Nucleus accumbens (tissue), 56 donors: ENCODE measurements around the gene RNASEL.

Source experiments
- DNase-seq, 56 donors: peaks; one replicate each; lab custom pipeline; 2025; lab: John Stamatoyannopoulos, UW

RNASEL gene

DNA sequence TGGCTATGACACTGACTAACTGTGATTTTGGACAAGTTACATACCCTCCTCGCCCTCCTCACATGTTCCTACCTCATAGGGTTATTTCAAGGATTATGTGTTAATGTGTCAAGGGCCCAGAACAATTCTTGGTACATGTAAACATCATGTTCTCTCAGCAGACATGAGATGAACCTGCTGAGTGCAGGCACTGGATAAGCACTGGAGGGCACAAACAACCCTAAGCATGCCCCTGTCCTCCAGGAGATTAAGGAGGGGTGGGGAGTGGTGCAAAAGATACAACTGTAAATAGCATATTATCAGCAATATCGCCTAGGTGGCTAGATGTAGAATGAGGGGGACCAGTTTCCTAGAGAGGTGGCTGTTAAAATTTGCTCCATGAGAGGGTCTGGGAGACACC is 32.9 kb upstream of the RNASEL start:
- no peak for DNase-seq

DNA sequence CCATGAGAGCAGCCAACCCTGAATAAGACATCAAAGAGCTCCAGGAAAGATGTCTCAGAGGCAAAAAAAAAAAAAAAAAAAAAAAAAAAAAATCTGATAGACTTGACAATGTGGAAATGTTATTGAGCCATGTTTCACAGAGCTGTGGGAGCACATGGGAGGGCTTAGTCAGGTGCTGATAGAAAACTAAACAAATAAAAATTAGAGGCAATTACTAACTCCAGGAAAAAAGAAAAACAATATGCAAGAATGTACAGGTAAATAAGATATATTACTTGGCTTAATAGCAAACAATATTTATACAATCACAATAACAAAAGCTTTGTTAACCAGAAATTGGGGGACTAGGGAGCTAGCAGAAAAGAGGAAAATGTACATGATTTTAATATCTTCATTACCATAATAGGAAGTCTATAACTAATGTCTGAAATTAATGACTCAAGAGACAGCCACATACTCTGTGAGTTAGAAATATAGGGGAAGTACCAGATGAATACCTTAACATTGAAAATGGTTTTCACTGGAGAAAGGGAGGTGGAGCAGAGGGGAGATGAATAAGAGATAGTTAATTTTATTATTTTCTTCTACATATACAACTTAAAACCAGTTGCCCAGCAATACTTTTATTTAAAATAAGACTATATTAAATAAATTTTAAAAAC is 32.0 kb upstream of the RNASEL start:
- no peak for DNase-seq

DNA sequence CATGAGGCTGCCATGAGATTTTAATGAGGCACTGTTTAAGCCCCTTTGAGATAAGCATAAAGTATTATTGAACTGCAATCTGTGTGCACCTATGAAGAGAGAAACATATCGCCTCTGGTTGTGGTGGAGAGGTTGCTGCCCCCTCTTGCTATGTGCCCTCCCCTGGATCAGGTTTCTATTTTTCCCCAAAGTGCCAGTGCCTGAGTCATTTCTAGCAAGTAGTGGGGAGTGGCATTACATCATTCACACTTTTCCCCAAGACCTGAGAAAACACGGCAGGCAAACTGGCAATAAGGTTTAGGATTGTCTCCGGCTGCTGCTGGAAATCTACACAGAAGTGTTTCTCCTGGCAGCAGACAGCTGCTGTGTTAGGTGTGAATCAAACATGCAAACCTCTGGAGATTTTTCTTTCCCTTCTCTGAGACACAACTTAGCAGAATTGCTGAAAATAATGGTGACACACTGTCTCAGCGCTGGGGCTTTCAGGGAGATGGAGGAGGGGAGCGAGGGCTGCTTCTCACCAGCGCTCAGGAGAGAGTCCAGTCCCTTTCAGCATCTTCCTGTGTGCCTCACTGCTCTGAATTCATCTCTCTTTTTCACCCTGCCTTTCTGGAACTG is 28.8 kb upstream of the RNASEL start:
- DNase-seq: peak in 5 of 56 donors; percentile 10 to 54 (median 23)

DNA sequence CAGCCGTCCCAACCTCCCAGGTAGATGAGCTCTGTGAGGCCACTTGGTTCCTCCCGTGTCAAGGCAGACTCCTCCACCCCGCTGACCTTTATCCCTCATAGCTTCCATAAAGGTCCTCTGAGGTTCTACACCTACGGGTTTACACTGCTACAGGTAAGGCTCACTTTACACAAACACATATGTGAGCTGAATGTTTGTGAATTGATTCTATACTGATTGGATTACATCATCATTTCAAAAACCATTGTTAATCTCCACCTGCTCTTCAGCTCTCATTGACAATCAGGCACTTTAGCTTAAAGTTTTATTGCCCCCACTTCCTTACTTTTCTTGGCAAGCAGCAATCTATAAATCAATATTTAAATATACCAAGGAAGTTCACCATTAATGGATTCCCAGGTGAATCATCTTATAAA is 28.0 kb upstream of the RNASEL start:
- DNase-seq: no peak

DNA sequence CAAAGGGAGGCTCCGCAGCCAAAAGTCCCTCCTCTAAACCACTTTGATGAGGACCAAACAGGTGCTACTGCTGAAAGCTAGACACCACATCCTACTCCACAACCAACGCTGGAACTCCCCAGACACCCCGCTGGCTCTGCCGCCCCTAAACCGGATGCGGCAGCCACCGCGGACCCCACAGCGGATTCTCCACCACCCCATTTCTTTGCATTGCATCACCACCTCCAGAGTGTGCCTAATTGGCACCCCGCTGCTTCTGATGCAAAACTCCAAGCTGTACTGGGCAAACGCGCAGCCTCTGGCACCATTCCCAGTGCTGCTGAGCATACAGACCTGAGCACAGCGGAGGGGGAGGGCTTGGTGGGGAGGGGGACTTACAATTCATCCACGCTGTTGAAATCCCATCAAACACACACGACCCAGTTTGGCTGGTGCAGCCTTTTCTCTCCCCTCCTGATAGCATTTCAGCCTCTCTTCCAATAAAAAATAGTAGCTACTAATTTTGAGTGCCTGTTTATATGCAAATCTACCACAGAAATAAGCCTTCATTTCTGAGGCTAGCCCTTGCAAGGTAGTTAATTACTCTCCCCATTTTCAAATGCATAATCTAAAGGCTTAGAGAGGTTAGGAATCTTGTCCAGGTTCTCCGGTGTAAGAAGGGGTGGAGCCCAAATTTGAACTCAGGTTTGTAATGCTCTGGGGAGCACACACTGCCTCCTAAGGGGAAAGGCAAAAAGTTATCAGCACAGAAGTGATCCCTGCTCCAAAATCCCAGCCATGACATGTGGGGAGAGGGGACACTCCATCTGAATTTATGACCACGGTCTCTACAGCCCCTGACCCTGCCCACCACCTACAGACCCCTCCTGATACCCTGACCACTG is 27.3 kb upstream of the RNASEL start:
- DNase-seq: peak in 47 of 56 donors; percentile 13 to 86 (median 50)

DNA sequence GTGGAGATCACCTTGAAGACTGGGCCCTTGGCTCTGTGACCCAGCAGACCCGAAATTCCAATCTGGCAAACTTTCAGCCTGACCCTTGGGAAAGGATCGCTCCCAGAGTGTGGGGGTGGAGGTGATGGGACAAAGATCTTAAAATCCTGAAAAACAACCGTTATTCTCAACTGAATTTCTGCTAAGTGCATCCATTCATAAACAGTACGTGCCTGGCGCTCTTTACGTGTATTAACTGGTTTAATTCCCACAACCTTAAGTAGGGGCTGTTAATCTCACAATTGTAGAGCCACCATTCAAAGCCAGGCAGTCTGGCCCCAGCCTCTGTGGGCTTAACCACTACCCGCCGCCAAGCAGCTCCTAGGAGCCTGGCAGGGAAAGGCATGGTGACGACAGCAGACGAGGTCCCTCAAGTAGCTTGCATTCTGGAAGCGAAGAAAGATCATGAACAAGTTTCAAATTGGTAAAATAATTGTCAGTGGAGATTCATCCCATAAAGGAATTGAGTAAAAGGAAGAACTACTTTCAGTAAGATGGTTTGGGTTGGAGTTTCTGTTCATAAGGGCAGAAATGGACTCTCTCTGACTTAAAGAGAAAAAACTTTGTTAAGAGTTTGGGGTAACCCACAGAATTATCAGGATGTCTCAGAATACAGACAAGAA is 26.5 kb upstream of the RNASEL start:
- peak in 38 of 56 donors; percentile 9 to 79 (median 47) for DNase-seq

DNA sequence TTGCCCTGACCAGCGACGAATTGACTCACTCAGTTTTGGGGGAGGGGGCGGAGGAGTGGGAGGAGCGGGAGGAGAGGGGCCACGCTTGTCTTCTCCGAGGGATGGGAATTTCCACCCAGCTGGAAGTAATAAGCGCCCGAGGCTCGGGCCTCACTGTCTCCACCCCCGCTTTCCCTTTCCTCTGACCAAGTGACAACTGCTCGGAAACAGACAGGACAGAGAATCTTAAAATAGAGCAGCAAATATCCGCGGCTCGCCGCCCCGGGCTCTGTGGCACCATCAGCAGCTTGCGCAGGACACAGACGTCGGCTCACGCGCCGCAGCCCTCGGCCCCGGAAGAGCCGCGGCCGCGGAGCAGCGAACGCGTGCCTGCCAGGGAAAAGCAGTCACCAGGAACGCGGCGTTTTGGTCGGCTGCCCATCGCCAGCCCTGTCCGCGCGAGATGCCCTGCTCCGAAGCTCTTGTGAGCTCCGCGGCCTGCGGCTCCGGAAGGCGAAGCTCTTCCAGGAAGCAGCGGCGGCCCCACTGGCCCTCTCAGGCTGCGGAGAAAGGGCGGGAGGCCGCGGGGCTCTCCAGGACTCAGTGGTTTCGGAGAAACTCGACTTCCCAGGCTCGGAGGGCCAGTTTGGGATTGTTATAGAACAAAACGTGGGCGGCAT is 25.9 kb upstream of the RNASEL start:
- peak in 48 of 56 donors; percentile 23 to 79 (median 55) for DNase-seq

DNA sequence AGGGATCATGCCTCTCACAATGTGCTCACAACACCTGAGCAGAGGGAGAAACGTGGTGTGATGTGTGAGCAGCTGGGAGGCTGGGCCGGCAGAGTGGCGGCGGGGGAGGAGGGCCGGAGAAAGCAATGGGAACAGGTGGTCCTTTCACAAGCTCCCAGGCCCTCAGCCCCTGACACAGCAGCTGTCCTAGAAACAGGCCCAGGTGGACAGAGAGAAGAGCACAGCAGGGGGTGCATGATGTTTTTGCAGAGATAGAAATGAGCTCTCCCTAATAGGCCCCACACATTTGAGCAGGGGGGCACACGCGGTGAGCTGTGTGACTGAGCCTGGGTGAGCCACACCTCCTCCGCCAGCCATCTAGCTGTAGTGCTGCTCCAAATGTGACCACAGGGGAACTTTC is 22.7 kb upstream of the RNASEL start:
- no peak for DNase-seq

DNA sequence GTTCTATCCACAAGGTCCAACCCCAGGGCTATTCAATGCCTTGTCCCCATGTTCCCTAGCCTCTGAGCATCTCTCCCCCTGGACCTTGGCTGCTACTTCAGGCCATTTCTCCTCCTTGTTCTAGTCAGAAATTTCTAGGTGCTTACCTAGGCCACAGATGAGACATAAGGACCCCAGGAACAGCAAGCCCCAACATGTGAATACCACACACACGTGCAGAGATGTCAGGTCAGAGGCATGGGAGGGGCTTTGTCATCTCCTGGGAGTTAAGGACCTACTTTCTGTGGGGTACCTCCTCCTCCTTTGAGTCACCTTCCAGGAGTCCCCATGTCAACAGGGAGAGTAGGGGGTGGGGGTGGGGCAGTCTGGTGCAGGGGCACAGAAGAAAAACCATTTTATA is 22.3 kb upstream of the RNASEL start:
- DNase-seq: no peak

DNA sequence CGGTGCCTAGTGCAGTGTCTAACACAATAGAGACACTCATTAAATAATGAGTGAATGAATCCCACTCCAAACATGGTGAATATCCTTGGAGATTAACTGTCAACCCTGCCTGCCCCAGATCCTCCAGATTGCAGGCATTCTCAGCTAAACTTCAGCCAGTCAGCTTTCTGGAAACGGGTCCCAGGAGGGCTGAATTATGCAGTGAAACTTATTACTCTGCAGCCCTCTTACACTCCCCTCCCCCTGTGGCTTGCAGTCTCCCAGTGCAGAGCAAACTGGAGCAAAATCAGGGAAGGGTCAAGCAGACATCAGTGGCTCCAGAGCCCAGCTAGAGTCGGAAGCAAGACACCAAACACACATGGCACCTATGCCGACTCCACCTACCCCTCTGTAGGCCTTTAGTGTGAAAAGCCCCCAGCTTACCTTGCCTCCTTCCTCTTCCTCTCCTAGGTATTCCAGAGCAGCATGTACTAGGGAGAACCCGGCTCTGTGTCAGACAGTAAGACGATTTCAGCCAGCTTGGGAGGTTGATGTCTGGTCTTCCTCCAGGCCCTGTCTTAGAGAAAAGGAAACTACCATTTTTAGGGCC is 21.6 kb upstream of the RNASEL start:
- DNase-seq: no peak

DNA sequence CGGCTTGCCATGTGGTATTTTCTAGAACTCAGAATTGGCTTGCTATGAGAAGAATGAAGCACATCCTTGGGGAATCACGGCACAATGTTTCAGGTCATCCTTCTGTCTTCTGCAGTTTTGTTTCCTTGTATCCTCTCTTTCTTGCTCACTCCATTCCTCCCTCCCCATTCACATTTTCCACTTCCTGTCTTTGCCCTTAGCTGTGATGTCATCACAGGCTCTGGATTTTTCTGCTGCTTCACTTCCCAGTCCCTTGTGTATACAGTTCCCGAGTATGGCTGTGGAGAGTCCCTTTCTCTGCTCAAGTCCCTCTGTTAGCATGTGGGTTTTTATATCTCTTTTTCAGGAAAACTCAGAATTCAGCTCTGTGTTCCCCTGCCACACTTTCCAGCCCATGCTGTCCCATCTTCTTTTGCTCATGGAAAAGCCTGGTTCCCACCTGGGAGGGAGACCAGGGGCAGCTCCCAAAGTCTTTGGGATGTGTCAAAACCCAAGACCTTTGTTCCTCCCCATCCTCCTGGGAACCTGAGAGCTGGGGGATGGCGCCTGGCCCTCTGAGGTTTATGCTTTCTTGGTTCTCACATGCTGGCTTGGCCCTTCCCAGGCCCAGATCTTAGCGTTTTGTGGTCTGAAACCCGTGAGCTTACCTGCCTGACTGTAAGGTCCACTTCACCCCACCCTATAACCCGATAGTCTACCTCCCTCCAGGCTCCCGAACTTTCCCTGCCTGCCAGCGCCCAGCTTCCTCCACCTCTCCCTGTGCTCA is 20.0 kb upstream of the RNASEL start:
- no peak for DNase-seq

DNA sequence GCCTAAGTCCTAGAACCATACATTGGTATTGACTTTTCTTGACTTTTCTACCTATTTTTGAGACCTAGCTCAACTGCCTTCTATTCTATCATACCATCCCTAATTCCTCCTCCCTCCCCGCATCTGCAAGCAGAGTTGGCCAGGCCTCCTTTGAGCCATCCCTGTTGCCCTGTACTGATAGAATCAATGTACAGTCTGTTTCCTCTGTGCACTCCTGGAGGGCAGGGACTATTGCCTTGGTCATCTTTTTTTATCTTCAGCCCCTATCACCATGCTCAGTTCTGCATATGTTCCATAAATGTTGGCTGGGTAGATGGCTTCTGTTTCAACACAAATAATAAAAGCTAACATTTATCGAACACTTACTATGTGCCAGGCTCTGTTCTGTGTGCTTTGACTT is 19.2 kb upstream of the RNASEL start:
- DNase-seq: no peak

DNA sequence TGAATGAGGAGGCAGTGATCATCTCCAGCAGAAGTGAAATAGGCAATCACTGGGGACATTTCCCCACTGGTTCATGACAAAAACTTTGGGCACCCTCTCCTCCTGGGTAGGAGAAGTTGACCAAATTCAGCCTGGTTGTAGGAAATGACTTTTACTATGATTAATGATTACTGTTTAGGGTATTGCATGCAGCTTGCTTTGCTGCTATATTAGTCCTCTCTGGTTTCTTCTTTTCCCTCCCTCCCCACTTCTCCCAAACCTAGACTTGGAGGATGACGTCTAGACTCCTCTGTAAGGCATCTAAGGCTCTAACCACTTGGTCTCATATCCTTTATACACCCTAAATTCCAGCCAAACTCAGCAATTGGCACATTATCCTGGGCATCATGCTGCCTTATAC is 18.5 kb upstream of the RNASEL start:
- no peak for DNase-seq

DNA sequence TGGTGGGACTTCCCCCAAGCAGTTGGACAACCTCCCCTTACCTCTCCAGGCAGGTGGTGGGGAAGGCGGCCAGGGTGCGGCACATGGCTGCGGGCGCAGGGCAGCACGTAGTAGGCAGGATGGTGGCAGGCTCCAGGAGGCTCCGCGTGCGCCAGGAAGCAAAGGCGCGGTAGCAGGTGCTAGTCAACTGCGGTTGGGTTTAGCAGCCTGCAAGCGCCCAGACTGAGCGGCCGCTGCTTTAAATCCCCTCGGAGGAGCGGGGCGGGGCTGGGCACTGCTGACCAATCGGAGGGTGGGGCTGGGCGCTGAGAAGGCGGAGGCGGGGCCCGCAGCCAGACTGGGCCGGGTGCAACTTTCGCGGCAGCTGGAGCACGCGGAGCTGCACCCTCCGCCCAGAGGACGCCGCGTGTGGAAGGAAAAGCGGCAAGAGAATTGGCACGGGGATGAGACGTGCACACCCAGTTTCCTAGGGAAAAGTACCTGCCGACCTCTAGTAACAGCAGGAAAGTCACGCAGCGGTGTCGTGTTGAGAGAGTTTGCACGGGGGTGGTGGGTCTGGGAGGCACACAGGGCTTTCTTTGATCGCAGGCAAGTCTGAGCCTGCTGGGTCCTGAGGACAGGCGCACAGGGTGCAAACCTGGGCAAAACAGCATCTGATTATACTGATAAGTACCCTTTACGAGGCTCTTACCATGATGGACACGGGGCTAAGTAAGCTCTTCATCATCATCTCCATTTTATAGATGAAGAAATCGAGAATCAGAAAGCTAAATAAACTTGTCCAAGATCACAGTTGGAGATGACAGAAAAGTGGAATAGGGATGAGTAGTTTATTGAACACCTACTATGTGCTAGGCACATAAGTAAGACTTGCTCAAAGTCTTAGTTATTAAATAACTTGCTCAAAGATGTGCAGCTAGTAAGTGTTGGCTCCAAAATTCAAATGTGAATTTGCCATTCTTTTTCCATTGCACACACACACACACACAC is 15.4 kb upstream of the RNASEL start, which contains the start of gene RGS16:
Gene RGS16, minus strand, starts transcription at position 215 of the 990 bp plus-strand sequence. Its CDS starts 130 bp downstream, at position 85.
- DNase-seq: peak; percentile 30 to 92 (median 78)

DNA sequence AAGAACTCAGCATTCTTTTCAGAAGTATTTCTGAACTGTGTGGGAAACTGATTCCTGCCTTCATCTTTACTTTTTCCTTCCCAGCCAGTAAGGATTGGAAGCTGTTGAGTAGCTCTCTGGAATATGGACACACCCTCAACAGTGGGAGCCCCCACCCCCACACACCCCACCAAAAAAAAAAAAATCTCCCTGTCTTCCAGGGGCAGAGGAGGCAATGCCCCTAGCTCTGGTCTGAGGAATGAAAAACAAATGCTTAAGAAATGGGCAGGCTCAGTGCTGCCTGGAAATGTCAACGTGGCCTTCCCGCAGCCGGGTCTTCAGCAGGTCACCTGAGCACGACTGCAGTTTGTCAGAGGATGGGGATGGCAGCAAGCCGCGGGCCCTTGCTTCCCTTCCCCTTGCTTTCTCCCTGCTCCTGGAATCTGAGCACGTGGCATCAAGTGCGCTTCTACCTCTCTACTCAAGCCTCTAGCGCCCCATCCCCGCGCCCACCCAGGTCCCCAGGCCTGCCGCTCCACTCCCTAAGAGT is 14.7 kb upstream of the RNASEL start:
- peak in 2 of 56 donors; percentile 47 to 50 for DNase-seq

DNA sequence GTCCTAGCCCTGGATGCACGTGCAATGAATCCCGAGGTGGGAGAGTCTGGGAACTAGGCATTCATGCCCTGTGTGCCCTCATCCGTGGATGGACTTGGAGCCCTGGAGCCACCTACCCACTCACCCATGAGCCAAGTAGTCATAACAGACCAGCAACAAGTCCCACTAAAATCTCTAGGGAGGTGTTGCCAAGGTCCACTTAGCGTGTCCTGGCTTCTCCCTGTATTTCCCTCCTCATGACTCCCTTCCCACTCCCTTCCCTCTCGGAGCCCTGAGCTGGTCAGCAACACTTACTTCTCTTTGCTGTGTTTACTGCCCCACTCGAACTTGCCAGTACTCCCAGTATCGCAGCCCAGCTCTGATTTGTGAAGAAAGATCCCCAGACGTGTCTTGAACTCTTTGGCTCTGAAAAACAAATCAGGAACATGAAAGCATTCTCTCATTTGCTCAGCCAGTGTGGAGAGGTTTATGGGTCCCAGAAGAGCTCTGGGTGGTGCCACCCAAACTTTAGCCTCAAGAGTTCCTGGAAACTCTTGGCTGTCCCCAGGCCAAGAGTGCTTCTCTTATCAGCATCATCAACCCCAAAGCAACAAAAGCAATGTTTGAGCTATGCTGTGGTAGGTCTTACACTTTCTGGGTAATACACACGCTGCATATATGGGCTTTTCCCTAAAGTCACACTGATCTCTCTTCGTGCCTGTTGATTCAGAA is 14.0 kb upstream of the RNASEL start:
- peak in 1 of 56 donors; percentile 14 for DNase-seq

DNA sequence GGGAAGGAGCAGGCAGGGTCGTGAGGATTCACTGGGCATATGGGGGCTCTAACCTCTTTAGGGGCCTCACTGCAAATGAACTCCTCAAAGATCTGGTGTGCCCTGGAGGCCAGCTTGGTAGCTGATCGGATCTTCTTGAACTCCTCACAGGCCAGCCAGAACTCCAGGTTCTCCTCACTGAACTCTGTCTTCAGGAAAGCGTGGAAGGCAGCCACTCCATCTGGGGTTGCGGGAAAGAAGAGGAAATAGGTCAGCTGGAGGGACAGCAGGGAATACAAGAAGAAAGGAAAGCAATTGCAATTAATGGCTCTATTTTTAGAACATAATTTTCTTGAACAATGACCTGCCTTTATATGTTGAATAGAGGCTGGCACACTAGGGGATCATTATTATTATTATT is 12.9 kb upstream of the RNASEL start:
- peak in 1 of 56 donors; percentile 17 for DNase-seq
